AG20443 (cell line): ENCODE measurements around the gene ZSCAN12.
A peak's percentile ranks its signal among the peaks of the same experiment; 100 is the strongest.
"Not testable (repeated sequence)": the region's sequence is repeated elsewhere in the genome, so short reads cannot be mapped to it uniquely, and the experiment has no call there.

Experiments
- DNase-seq: peaks from one replicate; pipeline ENCODE4 v3.0.0; 2012; ENCODE audit warnings: low spot score, mixed read lengths

The ZSCAN12 gene

GRCh38 chr6:28399350-28400121, at the start of gene ZSCAN12:
Gene ZSCAN12 (minus strand): TSS chr6:28399747. CDS start chr6:28398405, 1,342 bp downstream.
- peak; percentile 91 for DNase-seq

- no peak for DNase-seq
Measured at GRCh38 chr6:28449056-28449455, 49.5 kb upstream of the ZSCAN12 start.

- not testable (repeated sequence) for DNase-seq
Measured at GRCh38 chr6:28447512-28447906, 48.0 kb upstream of the ZSCAN12 start.

GRCh38 chr6:28446818-28447511, 47.4 kb upstream of the ZSCAN12 start:
- no peak for DNase-seq

GRCh38 chr6:28444759-28445158, 45.2 kb upstream of the ZSCAN12 start:
- not testable (repeated sequence) for DNase-seq

GRCh38 chr6:28443112-28443773, 43.7 kb upstream of the ZSCAN12 start, which contains the start of gene ZSCAN23:
Gene ZSCAN23 (minus strand): TSS chr6:28443491. CDS start chr6:28436266, 7,225 bp downstream.
- DNase-seq: peak; percentile 92

GRCh38 chr6:28442586-28442985, 43.0 kb upstream of the ZSCAN12 start:
- DNase-seq: no peak

- DNase-seq: no peak
Measured at GRCh38 chr6:28436404-28436803, 36.9 kb upstream of the ZSCAN12 start.

- no peak for DNase-seq
Measured at GRCh38 chr6:28433119-28433518, 33.6 kb upstream of the ZSCAN12 start.

- DNase-seq: no peak
Measured at GRCh38 chr6:28429781-28430180, 30.2 kb upstream of the ZSCAN12 start.

- no peak for DNase-seq
Measured at GRCh38 chr6:28425944-28426541, 26.5 kb upstream of the ZSCAN12 start.

GRCh38 chr6:28424163-28424562, 24.6 kb upstream of the ZSCAN12 start:
- no peak for DNase-seq

- no peak for DNase-seq
Measured at GRCh38 chr6:28423546-28423945, 24.0 kb upstream of the ZSCAN12 start.

GRCh38 chr6:28413681-28414080, 14.1 kb upstream of the ZSCAN12 start:
- no peak for DNase-seq

- no peak for DNase-seq
Measured at GRCh38 chr6:28410767-28411166, 11.2 kb upstream of the ZSCAN12 start.

GRCh38 chr6:28408076-28408802, 8.7 kb upstream of the ZSCAN12 start:
- no peak for DNase-seq

GRCh38 chr6:28407401-28407800, 7.9 kb upstream of the ZSCAN12 start:
- no peak for DNase-seq

- not testable (repeated sequence) for DNase-seq
Measured at GRCh38 chr6:28403923-28404322, 4.4 kb upstream of the ZSCAN12 start.

GRCh38 chr6:28402197-28402596, 2.6 kb upstream of the ZSCAN12 start:
- no peak for DNase-seq

- no peak for DNase-seq
Measured at GRCh38 chr6:28401172-28401571, 1.6 kb upstream of the ZSCAN12 start.

- no peak for DNase-seq
Measured at GRCh38 chr6:28400122-28400451, 540 bp upstream of the ZSCAN12 start.

- DNase-seq: no peak
Measured at GRCh38 chr6:28395918-28396317, 3.6 kb downstream of the ZSCAN12 start.
